ENCODE measurements around the gene ALKBH5.

ALKBH5 gene

GRCh38 chr17:18245038-18245776 is 61.6 kb downstream of the ALKBH5 start:
- no peak for DNase-seq (ENCODE audit: low spot score)

- DNase-seq (ENCODE audit: low spot score), result no peak
Observed at GRCh38 chr17:18246109-18246725, 62.6 kb downstream of the ALKBH5 start.

- DNase-seq (ENCODE audit: low spot score), result no peak
Observed at GRCh38 chr17:18246880-18247612, 63.4 kb downstream of the ALKBH5 start.

GRCh38 chr17:18247613-18248001 is 64.0 kb downstream of the ALKBH5 start:
- no peak for DNase-seq (ENCODE audit: low spot score)

GRCh38 chr17:18248300-18248731 is 64.7 kb downstream of the ALKBH5 start:
- DNase-seq (ENCODE audit: low spot score), result peak; percentile 95

- DNase-seq (ENCODE audit: low spot score), result no peak
Observed at GRCh38 chr17:18248811-18249210, 65.2 kb downstream of the ALKBH5 start.

- DNase-seq (ENCODE audit: low spot score), result no peak
Observed at GRCh38 chr17:18250259-18250658, 66.6 kb downstream of the ALKBH5 start.

- no peak for DNase-seq (ENCODE audit: low spot score)
Observed at GRCh38 chr17:18250708-18251107, 67.1 kb downstream of the ALKBH5 start.

GRCh38 chr17:18251204-18251603 is 67.6 kb downstream of the ALKBH5 start:
- no peak for DNase-seq (ENCODE audit: low spot score)

- no peak for DNase-seq (ENCODE audit: low spot score)
Observed at GRCh38 chr17:18252160-18252559, 68.5 kb downstream of the ALKBH5 start.

- DNase-seq (ENCODE audit: low spot score), result no peak
Observed at GRCh38 chr17:18253187-18253884, 69.7 kb downstream of the ALKBH5 start.

GRCh38 chr17:18253947-18254821 is 70.6 kb downstream of the ALKBH5 start:
- no peak for DNase-seq (ENCODE audit: low spot score)

- DNase-seq (ENCODE audit: low spot score), result peak; percentile 46
Observed at GRCh38 chr17:18254888-18255649, 71.4 kb downstream of the ALKBH5 start.

GRCh38 chr17:18256351-18256750 is 72.7 kb downstream of the ALKBH5 start:
- DNase-seq (ENCODE audit: low spot score), result no peak

- DNase-seq (ENCODE audit: low spot score), result no peak
Observed at GRCh38 chr17:18256776-18257175, 73.1 kb downstream of the ALKBH5 start.

- DNase-seq (ENCODE audit: low spot score), result peak; percentile 45
Observed at GRCh38 chr17:18257268-18257981, 73.8 kb downstream of the ALKBH5 start.

GRCh38 chr17:18257982-18258355 is 74.3 kb downstream of the ALKBH5 start:
- peak; percentile 70 for DNase-seq (ENCODE audit: low spot score)

GRCh38 chr17:18258356-18259038 is 74.9 kb downstream of the ALKBH5 start, which contains the start of gene FLII:
Gene FLII (minus strand): TSS chr17:18258738. CDS start chr17:18258690, 48 bp downstream.
- DNase-seq (ENCODE audit: low spot score), result peak; percentile 66
